H9 (cell line): ENCODE data around the gene KRT2. TPM values are rescaled to one million over a fixed set of nuclear protein-coding genes. Genes with fewer than 3 reads are reported as not detected.
A peak's percentile ranks its signal among the peaks of the same experiment; 100 is the strongest.

Source experiments
- DNase-seq: peaks from one replicate; pipeline ENCODE4 v3.0.0-alpha.2; 2017
- H2AFZ ChIP-seq: one replicate; pipeline ENCODE4 v1.6.1; 2013; ENCODE audit warnings: mild to moderate bottlenecking, low read length, control low read depth, moderate library complexity
- H2AK5ac ChIP-seq: 2 replicates; pipeline ENCODE4 v1.6.1; 2013; ENCODE audit warnings: low read length, control low read depth, mixed read lengths; ENCODE audit not compliant: insufficient read length
- H2BK120ac ChIP-seq: one replicate; pipeline ENCODE4 v1.6.1; 2013; ENCODE audit warnings: low read depth, mild to moderate bottlenecking, low read length, control low read depth, inconsistent platforms; ENCODE audit not compliant: poor library complexity, severe bottlenecking
- H2BK12ac ChIP-seq: 2 replicates; pipeline ENCODE4 v1.6.1; 2013; ENCODE audit warnings: low read length, control low read depth, mixed read lengths, low read depth; ENCODE audit not compliant: insufficient read length
- H2BK15ac ChIP-seq: 2 replicates; pipeline ENCODE4 v1.6.1; 2013; ENCODE audit warnings: low read depth, low read length, control low read depth
- H2BK20ac ChIP-seq: one replicate; pipeline ENCODE4 v1.6.1; 2013; ENCODE audit warnings: low read depth, mild to moderate bottlenecking, low read length, control low read depth, inconsistent platforms; ENCODE audit not compliant: poor library complexity, severe bottlenecking
- H2BK5ac ChIP-seq: 2 replicates; pipeline ENCODE4 v1.6.1; 2013; ENCODE audit warnings: low read length, control low read depth, mixed read lengths; ENCODE audit not compliant: insufficient read length
- H3K14ac ChIP-seq: 2 replicates; pipeline ENCODE4 v1.6.1; 2013; ENCODE audit warnings: low read length, control low read depth; ENCODE audit not compliant: insufficient read depth
- H3K18ac ChIP-seq: 2 replicates; pipeline ENCODE4 v1.6.1; 2013; ENCODE audit warnings: low read depth, mild to moderate bottlenecking, mixed read lengths, low read length, control low read depth; ENCODE audit not compliant: insufficient read length
- H3K23ac ChIP-seq: 2 replicates; pipeline ENCODE4 v1.6.1; 2013; ENCODE audit warnings: low read length, control low read depth, mixed read lengths, low read depth; ENCODE audit not compliant: insufficient read length
- H3K23me2 ChIP-seq: 2 replicates; pipeline ENCODE4 v1.6.1; 2013; ENCODE audit warnings: low read depth, mild to moderate bottlenecking, mixed read lengths, low read length, control low read depth; ENCODE audit not compliant: insufficient read length, poor library complexity, severe bottlenecking
- H3K27ac ChIP-seq: 2 replicates; pipeline ENCODE4 v1.5.1; 2013; ENCODE audit warnings: low read length, control low read depth, mixed read lengths, low read depth; ENCODE audit not compliant: insufficient read length
- H3K27me3 ChIP-seq: 2 replicates; pipeline ENCODE4 v1.6.1; 2013; ENCODE audit warnings: low read length, control low read depth, inconsistent platforms; ENCODE audit not compliant: insufficient read depth
- H3K4ac ChIP-seq: 2 replicates; pipeline ENCODE4 v1.6.1; 2013; ENCODE audit warnings: low read depth, mild to moderate bottlenecking, control low read depth, inconsistent platforms, low read length, moderate library complexity
- H3K4me1 ChIP-seq: 2 replicates; pipeline ENCODE4 v1.6.1; 2013; ENCODE audit warnings: low read length, control low read depth, inconsistent platforms; ENCODE audit not compliant: insufficient read depth
- H3K4me2 ChIP-seq: 2 replicates; pipeline ENCODE4 v1.6.1; 2013; ENCODE audit warnings: low read length, control low read depth, mixed read lengths; ENCODE audit not compliant: insufficient read length, insufficient read depth
- H3K56ac ChIP-seq: 2 replicates; pipeline ENCODE4 v1.6.1; 2013; ENCODE audit warnings: low read depth, mild to moderate bottlenecking, mixed read lengths, low read length, control low read depth; ENCODE audit not compliant: insufficient read length
- H3K79me1 ChIP-seq: 2 replicates; pipeline ENCODE4 v1.6.1; 2013; ENCODE audit warnings: low read depth, mild to moderate bottlenecking, moderate library complexity, low read length, control low read depth, inconsistent platforms; ENCODE audit not compliant: insufficient read depth, poor library complexity, severe bottlenecking
- H3K79me2 ChIP-seq: 2 replicates; pipeline ENCODE4 v1.6.1; 2013; ENCODE audit warnings: low read length, control low read depth, inconsistent platforms; ENCODE audit not compliant: insufficient read depth
- H3K9ac ChIP-seq: 2 replicates; pipeline ENCODE4 v1.6.1; 2013; ENCODE audit warnings: low read length, control low read depth, mixed read lengths; ENCODE audit not compliant: insufficient read length; ENCODE audit errors: extremely low read depth
- H3K9me3 ChIP-seq: one replicate; pipeline ENCODE4 v1.6.1; 2013; ENCODE audit warnings: low read depth, low read length, inconsistent platforms; ENCODE audit not compliant: control insufficient read depth
- H3T11ph ChIP-seq: one replicate; pipeline ENCODE4 v1.6.1; 2013; ENCODE audit warnings: mild to moderate bottlenecking, low read length, control low read depth, inconsistent platforms
- H4K20me1 ChIP-seq: one replicate; pipeline ENCODE4 v1.6.1; 2013; ENCODE audit not compliant: control insufficient read depth, insufficient read length, insufficient read depth
- H4K5ac ChIP-seq: 2 replicates; pipeline ENCODE4 v1.6.1; 2013; ENCODE audit warnings: low read depth, mild to moderate bottlenecking, mixed read lengths, low read length, control low read depth; ENCODE audit not compliant: insufficient read length
- H4K8ac ChIP-seq: replicated peaks from 2 replicates; pipeline ENCODE4 v1.6.1; 2013; ENCODE audit warnings: low read length, control low read depth, mixed read lengths, low read depth; ENCODE audit not compliant: insufficient read length
- H4K91ac ChIP-seq: 2 replicates; pipeline ENCODE4 v1.6.1; 2013; ENCODE audit warnings: low read depth, mild to moderate bottlenecking, moderate library complexity, mixed read lengths, low read length, control low read depth; ENCODE audit not compliant: insufficient read length
- H3K27ac Mint-ChIP-seq, 3 experiments: 2 replicates in 2 of 3; 3 replicates in 1 of 3; pipeline ENCODE4 v1.8.0; 2020 to 2021; ENCODE audit warnings: mixed read lengths in 3 of 3, mild to moderate bottlenecking in 1 of 3, moderate library complexity in 1 of 3
- H3K27me3 Mint-ChIP-seq: 2 replicates; pipeline ENCODE4 v1.8.0; 2021; ENCODE audit warnings: low read depth, mild to moderate bottlenecking, moderate library complexity, mixed read lengths
- H3K36me3 Mint-ChIP-seq, 3 experiments: 2 replicates in 2 of 3; 3 replicates in 1 of 3; pipeline ENCODE4 v1.8.0; 2020 to 2021; ENCODE audit warnings: low read depth in 3 of 3, mixed read lengths in 3 of 3; ENCODE audit not compliant: insufficient read depth in 1 of 3
- H3K4me1 Mint-ChIP-seq, 2 experiments: 2 replicates each; pipeline ENCODE4 v1.8.0; 2020; ENCODE audit warnings: mixed read lengths in 2 of 2
- H3K4me3 Mint-ChIP-seq, 2 experiments: 2 replicates in 1 of 2; 3 replicates in 1 of 2; pipeline ENCODE4 v1.8.0; 2020 to 2021; ENCODE audit warnings: mild to moderate bottlenecking in 2 of 2, mixed read lengths in 2 of 2, moderate library complexity in 1 of 2
- H3K9me3 Mint-ChIP-seq, 2 experiments: 2 replicates in 1 of 2; 3 replicates in 1 of 2; pipeline ENCODE4 v1.8.0; 2020; ENCODE audit warnings: mild to moderate bottlenecking in 2 of 2, mixed read lengths in 2 of 2, moderate library complexity in 1 of 2
- CTCF ChIP-seq: fragments of 200-600 bp; sonication (generic); conservative IDR thresholded peaks from 3 replicates; pipeline ENCODE4 v1.8.0; 2021; ENCODE audit warnings: antibody characterized with exemption, mild to moderate bottlenecking
- WGBS: extraction: QIAGEN DNeasy Blood & Tissue Kit; methylation state at CpG from one replicate; pipeline ENCODE4 v1.1.7; 2013; ENCODE audit warnings: missing lambda C conversion rate, low lambda C conversion rate, mixed read lengths; ENCODE audit not compliant: insufficient read length; ENCODE audit errors: extremely low coverage; 5-methylcytosine and 5-hydroxymethylcytosine counted together
- total RNA-seq: library from RNA; stranded (reverse); gene quantifications from 2 replicates; pipeline ENCODE4 v1.2.1, GENCODE V29; 2021

KRT2 gene
- total RNA-seq, 1 experiment from 2014 or later, result not detected

DNA sequence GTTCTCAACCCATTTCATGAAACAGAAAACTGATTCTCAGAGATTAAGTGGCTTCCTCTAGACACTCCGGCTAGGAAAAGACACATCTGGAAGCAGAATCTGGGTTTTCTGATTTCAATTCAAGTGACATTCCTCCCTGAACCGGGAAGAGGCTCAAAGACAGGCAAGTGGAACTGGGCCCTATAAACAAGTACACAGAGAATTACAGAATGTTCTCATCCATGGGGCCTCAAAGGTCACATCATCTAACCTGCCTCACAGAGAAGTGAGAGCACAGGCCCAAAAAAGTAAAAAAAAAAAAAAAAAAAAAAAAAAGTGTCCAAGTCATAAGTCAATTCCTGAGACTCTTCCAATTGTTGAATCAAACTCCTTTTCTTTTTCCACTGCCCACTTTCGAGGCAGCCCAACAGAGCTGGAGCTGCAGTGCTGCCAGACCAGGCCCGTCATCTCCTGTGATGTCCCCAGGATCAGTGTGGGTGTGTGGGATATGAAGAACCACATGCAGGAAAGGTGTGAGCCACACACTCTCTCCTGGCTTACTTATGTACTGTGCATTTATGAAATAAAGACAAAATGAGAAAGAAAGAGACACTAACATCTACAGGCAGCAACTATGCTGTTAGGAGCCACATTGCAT, 31.0 kb upstream of the KRT2 start:
- H2BK120ac ChIP-seq, result no peak overlapping the region
- no peaks in the 10 kb centered on the region for H3K9me3 Mint-ChIP-seq
- no peaks in the 10 kb centered on the region for H3K9me3 ChIP-seq
- no peaks in the 10 kb centered on the region for H3K36me3 Mint-ChIP-seq
- H2BK12ac ChIP-seq, result no peak overlapping the region
- no peak overlapping the region for H3T11ph ChIP-seq
- H3K4me1 ChIP-seq, result no peaks in the 10 kb centered on the region
- no peak for DNase-seq
- no peak overlapping the region for H4K91ac ChIP-seq
- H4K20me1 ChIP-seq, result no peaks in the 10 kb centered on the region
- no peak overlapping the region for H2AK5ac ChIP-seq
- H3K27me3 Mint-ChIP-seq, result peaks cover 56% of the 10 kb centered on the region
- no peak overlapping the region for H4K5ac ChIP-seq
- no peak overlapping the region for H3K4me2 ChIP-seq
- peak overlapping the region in 1 of 3 experiments; percentile 71; a peak in 2 of 7 replicates for H3K27ac Mint-ChIP-seq
- no peak overlapping the region for H3K4ac ChIP-seq
- H4K8ac ChIP-seq, result no peak overlapping the region
- no peak overlapping the region for H3K23ac ChIP-seq
- H2AFZ ChIP-seq, result no peak overlapping the region
- H3K27me3 ChIP-seq, result no peaks in the 10 kb centered on the region; the same call in 1 of the 2 replicates
- H3K9ac ChIP-seq, result no peak overlapping the region
- no peak for TF ChIP-seq CTCF
- no peak overlapping the region for H3K4me3 Mint-ChIP-seq
- H3K56ac ChIP-seq, result no peak overlapping the region
- H3K4me1 Mint-ChIP-seq, result peaks cover 0 to 5% of the 10 kb centered on the region in 2 experiments; a peak in 2 of 4 replicates
- H3K18ac ChIP-seq, result no peak overlapping the region
- H3K79me2 ChIP-seq, result no peaks in the 10 kb centered on the region
- H3K23me2 ChIP-seq, result no peaks in the 10 kb centered on the region
- no CpG with 5 or more reads among the region's 4 CpGs for WGBS
- no peak overlapping the region for H2BK20ac ChIP-seq
- H2BK15ac ChIP-seq, result no peak overlapping the region
- no peak overlapping the region for H3K27ac ChIP-seq
- no peak overlapping the region for H3K14ac ChIP-seq
- H3K79me1 ChIP-seq, result no peaks in the 10 kb centered on the region
- H2BK5ac ChIP-seq, result no peak overlapping the region
